K562 (cell line): Measurements from ENCODE around the gene SHISA4. TPM values are rescaled to one million over a fixed set of nuclear protein-coding genes. Genes with fewer than 3 reads are reported as not detected.

Experiments
- BRD9 ChIP-seq: fragments of 450-650 bp; IDR thresholded peaks from 2 replicates; pipeline ENCODE4 v1.6.1; 2018; ENCODE audit warnings: low read depth; ENCODE audit not compliant: partially characterized antibody
- DMBX1 ChIP-seq: fragments of 250-450 bp; sonication (Bioruptor Pico); IDR thresholded peaks from 2 replicates; pipeline ENCODE4 v1.8.0; 2022; ENCODE audit warnings: inconsistent platforms, mild to moderate bottlenecking, moderate library complexity, borderline replicate concordance
- EHMT2 ChIP-seq: fragments of 450-650 bp; IDR thresholded peaks from 2 replicates; pipeline ENCODE4 v1.6.1; 2018; ENCODE audit warnings: antibody characterized with exemption
- JUN ChIP-seq, 2 experiments: sonication (generic) in 1 of 2; formaldehyde crosslinking in 1 of 2; IDR thresholded peaks; 2 replicates each; pipeline versions ENCODE4 v1.6.1 to v1.8.0; 2012 to 2022; ENCODE audit warnings: borderline replicate concordance in 2 of 2, mild to moderate bottlenecking in 2 of 2, improper control_type of control experiment in 1 of 2, low read depth in 1 of 2, low read length in 1 of 2, missing genetic modification reagents in 1 of 2
- KHSRP ChIP-seq: fragments of 450-650 bp; IDR thresholded peaks from 2 replicates; pipeline ENCODE4 v1.6.1; 2017
- MAFF ChIP-seq: IDR thresholded peaks from 2 replicates; pipeline ENCODE4 v1.6.1; 2012; ENCODE audit warnings: low read length, improper control_type of control experiment
- NFXL1 ChIP-seq: fragments of 450-650 bp; formaldehyde crosslinking; IDR thresholded peaks from 2 replicates; pipeline ENCODE4 v1.4.0; 2021; ENCODE audit warnings: mild to moderate bottlenecking
- NR2C1 ChIP-seq, 2 experiments: fragments of 450-650 bp; IDR thresholded peaks; 2 replicates each; pipeline ENCODE4 v1.6.1; 2017; ENCODE audit warnings: mild to moderate bottlenecking in 2 of 2, antibody characterized with exemption in 1 of 2, inconsistent platforms in 1 of 2, missing compliant biosample characterization in 1 of 2, missing genetic modification characterization in 1 of 2
- SRF ChIP-seq, 2 experiments: fragments of 250-450, 450-650 bp in 1 of 2; sonication (Bioruptor Pico) in 1 of 2; sonication (generic) in 1 of 2; formaldehyde crosslinking; IDR thresholded peaks; 2 replicates each; pipeline versions ENCODE4 v1.5.0 to v1.5.1; 2020 to 2022; ENCODE audit warnings: mild to moderate bottlenecking in 1 of 2, missing genetic modification reagents in 1 of 2
- XRCC5 ChIP-seq: fragments of 200-400 bp; formaldehyde crosslinking; IDR thresholded peaks from 2 replicates; pipeline ENCODE4 v1.6.1; 2017; ENCODE audit warnings: low read depth, mild to moderate bottlenecking, low read length
- ZNF197 ChIP-seq: fragments of 200-800 bp; sonication (Bioruptor generic); IDR thresholded peaks from 2 replicates; pipeline ENCODE4 v1.6.1; 2016; ENCODE audit warnings: low read depth, missing genetic modification characterization, missing compliant biosample characterization
- ZNF347 ChIP-seq: fragments of 450-650 bp; formaldehyde crosslinking; IDR thresholded peaks from 2 replicates; pipeline ENCODE4 v1.4.0; 2020; ENCODE audit warnings: low read depth, mild to moderate bottlenecking, moderate library complexity
- ZNF764 ChIP-seq: fragments of 250-450 bp; sonication (Bioruptor Pico); IDR thresholded peaks from 2 replicates; pipeline ENCODE4 v1.4.0; 2020; ENCODE audit warnings: low read depth, mild to moderate bottlenecking, moderate library complexity
- ZSCAN32 ChIP-seq: fragments of 450-650 bp; formaldehyde crosslinking; IDR thresholded peaks from 2 replicates; pipeline ENCODE4 v1.4.0; 2020; ENCODE audit warnings: mild to moderate bottlenecking, moderate library complexity
- polyA plus RNA-seq, 8 experiments: library from polyadenylated mRNA; depleted of rRNA in 4 of 8; stranded (reverse) in 5 of 8; unstranded in 3 of 8; fragments of >200 nt; fragmentation: Nextera tagmentation in 2 of 8; fragmentation: Illumina TruSeq in 1 of 8; extraction: Ambion mirVana in 2 of 8; extraction: Trizol in 1 of 8; gene quantifications; 2 replicates each; pipeline versions ENCODE4 v1.2.1 to v1.2.3, GENCODE V29; 2011 to 2014; ENCODE audit warnings: inconsistent platforms in 1 of 8, missing spikeins in 1 of 8
- total RNA-seq, 7 experiments: library from RNA; depleted of rRNA in 6 of 7; stranded (reverse); fragments of >200 nt in 6 of 7; fragmentation: Illumina TruSeq in 2 of 7; extraction: Trizol in 2 of 7; gene quantifications; 2 replicates each; pipeline versions ENCODE4 v1.2.1 to v1.2.3, GENCODE V29; 2011 to 2021; ENCODE audit warnings: low replicate concordance in 1 of 7
- TF ChIP-seq, protein P1 (sequence below): sonication (generic); formaldehyde crosslinking; IDR thresholded peaks from 2 replicates; pipeline ENCODE4 v1.8.1; 2023; ENCODE audit warnings: mild to moderate bottlenecking, missing genetic modification reagents
- TF ChIP-seq, protein P2 (sequence below), 2 experiments: fragments of 450-650 bp in 1 of 2; sonication (generic) in 1 of 2; formaldehyde crosslinking; conservative IDR thresholded peaks; 2 replicates each; pipeline versions ENCODE4 v1.4.0 to v1.8.1; 2020 to 2022; ENCODE audit warnings: mild to moderate bottlenecking in 1 of 2, missing genetic modification reagents in 1 of 2
- TF ChIP-seq, protein P3 (sequence below): sonication (generic); formaldehyde crosslinking; IDR thresholded peaks from 2 replicates; pipeline ENCODE4 v1.8.1; 2022; ENCODE audit warnings: missing genetic modification reagents
- TF ChIP-seq, protein P4 (sequence below): fragments of 450-650 bp; formaldehyde crosslinking; IDR thresholded peaks from 2 replicates; pipeline ENCODE4 v1.4.0; 2020; ENCODE audit warnings: mild to moderate bottlenecking, moderate library complexity
- TF ChIP-seq, protein P5 (sequence below): fragments of 450-650 bp; IDR thresholded peaks from 2 replicates; pipeline ENCODE4 v1.7.1; 2018; ENCODE audit warnings: mild to moderate bottlenecking, low read depth; ENCODE audit not compliant: partially characterized antibody

Gene SHISA4
- total and polyA plus RNA-seq, 9 of the 15 experiments (the other 6 are each of a cell fraction or from before 2014, with no cell fraction given), result 0.15 to 0.95 (median 0.68) TPM; not detected in 2

DNA sequence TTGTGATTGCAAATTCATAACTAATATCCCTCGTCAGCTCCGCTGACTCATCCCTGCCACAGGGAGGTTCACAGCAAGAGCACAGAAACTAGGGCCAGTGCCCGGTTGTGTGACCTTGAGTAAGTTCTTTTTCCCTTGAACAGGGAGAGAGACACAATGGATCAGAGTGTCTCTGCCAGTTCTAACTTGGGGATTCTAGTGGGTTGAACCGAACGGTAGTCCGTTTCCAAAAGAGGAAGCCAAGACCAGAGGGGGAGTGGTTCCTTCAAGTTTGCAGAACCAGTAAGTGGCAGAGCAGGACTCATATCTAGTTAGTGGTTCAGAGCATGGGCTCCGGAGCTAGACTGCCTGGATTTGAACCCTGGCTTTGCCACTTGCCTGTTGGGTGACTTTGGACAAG, 4.9 kb upstream of the SHISA4 start (continued):
- TF ChIP-seq, protein P1, sequence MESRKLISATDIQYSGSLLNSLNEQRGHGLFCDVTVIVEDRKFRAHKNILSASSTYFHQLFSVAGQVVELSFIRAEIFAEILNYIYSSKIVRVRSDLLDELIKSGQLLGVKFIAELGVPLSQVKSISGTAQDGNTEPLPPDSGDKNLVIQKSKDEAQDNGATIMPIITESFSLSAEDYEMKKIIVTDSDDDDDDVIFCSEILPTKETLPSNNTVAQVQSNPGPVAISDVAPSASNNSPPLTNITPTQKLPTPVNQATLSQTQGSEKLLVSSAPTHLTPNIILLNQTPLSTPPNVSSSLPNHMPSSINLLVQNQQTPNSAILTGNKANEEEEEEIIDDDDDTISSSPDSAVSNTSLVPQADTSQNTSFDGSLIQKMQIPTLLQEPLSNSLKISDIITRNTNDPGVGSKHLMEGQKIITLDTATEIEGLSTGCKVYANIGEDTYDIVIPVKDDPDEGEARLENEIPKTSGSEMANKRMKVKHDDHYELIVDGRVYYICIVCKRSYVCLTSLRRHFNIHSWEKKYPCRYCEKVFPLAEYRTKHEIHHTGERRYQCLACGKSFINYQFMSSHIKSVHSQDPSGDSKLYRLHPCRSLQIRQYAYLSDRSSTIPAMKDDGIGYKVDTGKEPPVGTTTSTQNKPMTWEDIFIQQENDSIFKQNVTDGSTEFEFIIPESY, result no peak; the same call in 1 of the 2 replicates
- TF ChIP-seq BRD9, result no peak
- 0 out of 2 replicates have a peak, but pooled peaks have one; percentile 30 for TF ChIP-seq ZSCAN32 (CRISPR knock-in tag)
- TF ChIP-seq NR2C1 (IDR thresholded peaks at IDR 0.05), result no peak
- 0 out of 2 replicates have a peak, but pooled peaks have one; percentile 35 for TF ChIP-seq NR2C1 (tag; IDR thresholded peaks at IDR 0.05)
- TF ChIP-seq MAFF, result peak; percentile 57; the same call in 1 of the 2 replicates
- TF ChIP-seq, protein P2, sequence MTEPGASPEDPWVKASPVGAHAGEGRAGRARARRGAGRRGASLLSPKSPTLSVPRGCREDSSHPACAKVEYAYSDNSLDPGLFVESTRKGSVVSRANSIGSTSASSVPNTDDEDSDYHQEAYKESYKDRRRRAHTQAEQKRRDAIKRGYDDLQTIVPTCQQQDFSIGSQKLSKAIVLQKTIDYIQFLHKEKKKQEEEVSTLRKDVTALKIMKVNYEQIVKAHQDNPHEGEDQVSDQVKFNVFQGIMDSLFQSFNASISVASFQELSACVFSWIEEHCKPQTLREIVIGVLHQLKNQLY (CRISPR knock-in tag; conservative IDR thresholded peaks at IDR 0.05), result no peak
- TF ChIP-seq, protein P3, sequence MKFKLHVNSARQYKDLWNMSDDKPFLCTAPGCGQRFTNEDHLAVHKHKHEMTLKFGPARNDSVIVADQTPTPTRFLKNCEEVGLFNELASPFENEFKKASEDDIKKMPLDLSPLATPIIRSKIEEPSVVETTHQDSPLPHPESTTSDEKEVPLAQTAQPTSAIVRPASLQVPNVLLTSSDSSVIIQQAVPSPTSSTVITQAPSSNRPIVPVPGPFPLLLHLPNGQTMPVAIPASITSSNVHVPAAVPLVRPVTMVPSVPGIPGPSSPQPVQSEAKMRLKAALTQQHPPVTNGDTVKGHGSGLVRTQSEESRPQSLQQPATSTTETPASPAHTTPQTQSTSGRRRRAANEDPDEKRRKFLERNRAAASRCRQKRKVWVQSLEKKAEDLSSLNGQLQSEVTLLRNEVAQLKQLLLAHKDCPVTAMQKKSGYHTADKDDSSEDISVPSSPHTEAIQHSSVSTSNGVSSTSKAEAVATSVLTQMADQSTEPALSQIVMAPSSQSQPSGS (CRISPR knock-in tag), result no peak
- TF ChIP-seq, protein P4, sequence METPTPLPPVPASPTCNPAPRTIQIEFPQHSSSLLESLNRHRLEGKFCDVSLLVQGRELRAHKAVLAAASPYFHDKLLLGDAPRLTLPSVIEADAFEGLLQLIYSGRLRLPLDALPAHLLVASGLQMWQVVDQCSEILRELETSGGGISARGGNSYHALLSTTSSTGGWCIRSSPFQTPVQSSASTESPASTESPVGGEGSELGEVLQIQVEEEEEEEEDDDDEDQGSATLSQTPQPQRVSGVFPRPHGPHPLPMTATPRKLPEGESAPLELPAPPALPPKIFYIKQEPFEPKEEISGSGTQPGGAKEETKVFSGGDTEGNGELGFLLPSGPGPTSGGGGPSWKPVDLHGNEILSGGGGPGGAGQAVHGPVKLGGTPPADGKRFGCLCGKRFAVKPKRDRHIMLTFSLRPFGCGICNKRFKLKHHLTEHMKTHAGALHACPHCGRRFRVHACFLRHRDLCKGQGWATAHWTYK, result 0 out of 2 replicates have a peak, but pooled peaks have one; percentile 25
- TF ChIP-seq ZNF764 (CRISPR knock-in tag), result no peak
- no peak for TF ChIP-seq KHSRP
- no peak for TF ChIP-seq ZNF197
- peak; percentile 65; the same call in 1 of the 2 replicates for TF ChIP-seq DMBX1
- TF ChIP-seq JUN (IDR thresholded peaks at IDR 0.05; ENCODE audit: borderline replicate concordance, low read depth, low read length), result peak; percentile 58; the same call in 1 of the 2 replicates
- no peak for TF ChIP-seq JUN (CRISPR knock-in tag; IDR thresholded peaks at IDR 0.05; ENCODE audit: borderline replicate concordance)
- peak; percentile 84 for TF ChIP-seq NFXL1
- TF ChIP-seq ZNF347 (CRISPR knock-in tag), result no peak
- 0 out of 2 replicates have a peak, but pooled peaks have one; percentile 59 for TF ChIP-seq XRCC5
- TF ChIP-seq, protein P5, sequence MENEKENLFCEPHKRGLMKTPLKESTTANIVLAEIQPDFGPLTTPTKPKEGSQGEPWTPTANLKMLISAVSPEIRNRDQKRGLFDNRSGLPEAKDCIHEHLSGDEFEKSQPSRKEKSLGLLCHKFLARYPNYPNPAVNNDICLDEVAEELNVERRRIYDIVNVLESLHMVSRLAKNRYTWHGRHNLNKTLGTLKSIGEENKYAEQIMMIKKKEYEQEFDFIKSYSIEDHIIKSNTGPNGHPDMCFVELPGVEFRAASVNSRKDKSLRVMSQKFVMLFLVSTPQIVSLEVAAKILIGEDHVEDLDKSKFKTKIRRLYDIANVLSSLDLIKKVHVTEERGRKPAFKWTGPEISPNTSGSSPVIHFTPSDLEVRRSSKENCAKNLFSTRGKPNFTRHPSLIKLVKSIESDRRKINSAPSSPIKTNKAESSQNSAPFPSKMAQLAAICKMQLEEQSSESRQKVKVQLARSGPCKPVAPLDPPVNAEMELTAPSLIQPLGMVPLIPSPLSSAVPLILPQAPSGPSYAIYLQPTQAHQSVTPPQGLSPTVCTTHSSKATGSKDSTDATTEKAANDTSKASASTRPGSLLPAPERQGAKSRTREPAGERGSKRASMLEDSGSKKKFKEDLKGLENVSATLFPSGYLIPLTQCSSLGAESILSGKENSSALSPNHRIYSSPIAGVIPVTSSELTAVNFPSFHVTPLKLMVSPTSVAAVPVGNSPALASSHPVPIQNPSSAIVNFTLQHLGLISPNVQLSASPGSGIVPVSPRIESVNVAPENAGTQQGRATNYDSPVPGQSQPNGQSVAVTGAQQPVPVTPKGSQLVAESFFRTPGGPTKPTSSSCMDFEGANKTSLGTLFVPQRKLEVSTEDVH, result peak; percentile 36
- TF ChIP-seq SRF (CRISPR knock-in tag; IDR thresholded peaks at IDR 0.05), result 0 out of 4 replicates have a peak, but pooled peaks of 1 of the 2 experiments have one; percentile 46
- TF ChIP-seq EHMT2, result 0 out of 2 replicates have a peak, but pooled peaks have one; percentile 19
